ENCODE measurements around the gene TIE1.

Gene TIE1

GRCh38 chr1:43274125-43274803, 26.5 kb upstream of the TIE1 start:
- DNase-seq (ENCODE audit: low spot score), result no peak

GRCh38 chr1:43274804-43275180, 26.0 kb upstream of the TIE1 start:
- DNase-seq (ENCODE audit: low spot score), result no peak

GRCh38 chr1:43275826-43276620, 24.8 kb upstream of the TIE1 start:
- DNase-seq (ENCODE audit: low spot score), result no peak

- DNase-seq (ENCODE audit: low spot score), result no peak
These were observed 24.1 kb upstream of the TIE1 start for GRCh38 chr1:43276673-43277072.

GRCh38 chr1:43277116-43277876, 23.5 kb upstream of the TIE1 start:
- no peak for DNase-seq (ENCODE audit: low spot score)

GRCh38 chr1:43279161-43279560, 21.6 kb upstream of the TIE1 start:
- no peak for DNase-seq (ENCODE audit: low spot score)

- no peak for DNase-seq (ENCODE audit: low spot score)
These were observed 21.1 kb upstream of the TIE1 start for GRCh38 chr1:43279666-43280065.

- DNase-seq (ENCODE audit: low spot score), result no peak
These were observed 20.1 kb upstream of the TIE1 start for GRCh38 chr1:43280692-43281091.

GRCh38 chr1:43282220-43283195, 18.3 kb upstream of the TIE1 start:
- no peak for DNase-seq (ENCODE audit: low spot score)

GRCh38 chr1:43284065-43284464, 16.7 kb upstream of the TIE1 start:
- DNase-seq (ENCODE audit: low spot score), result no peak

GRCh38 chr1:43284546-43285110, 16.2 kb upstream of the TIE1 start:
- no peak for DNase-seq (ENCODE audit: low spot score)

- DNase-seq (ENCODE audit: low spot score), result no peak
These were observed 15.4 kb upstream of the TIE1 start, which contains the start of gene C1orf210 for GRCh38 chr1:43285269-43285990. TSS of gene C1orf210 (minus strand) at chr1:43285581. CDS start at chr1:43283270, 2,311 bp downstream.

- no peak for DNase-seq (ENCODE audit: low spot score)
These were observed 14.7 kb upstream of the TIE1 start for GRCh38 chr1:43286115-43286514.

- DNase-seq (ENCODE audit: low spot score), result no peak
These were observed 14.2 kb upstream of the TIE1 start for GRCh38 chr1:43286533-43286932.

GRCh38 chr1:43288058-43288784, 12.6 kb upstream of the TIE1 start:
- DNase-seq (ENCODE audit: low spot score), result no peak

GRCh38 chr1:43288785-43289706, 11.7 kb upstream of the TIE1 start:
- no peak for DNase-seq (ENCODE audit: low spot score)

- DNase-seq (ENCODE audit: low spot score), result no peak
These were observed 8.6 kb upstream of the TIE1 start for GRCh38 chr1:43292216-43292615.

- no peak for DNase-seq (ENCODE audit: low spot score)
These were observed 8.1 kb upstream of the TIE1 start for GRCh38 chr1:43292679-43293078.

GRCh38 chr1:43293176-43293575, 7.6 kb upstream of the TIE1 start:
- DNase-seq (ENCODE audit: low spot score), result no peak

All from GM03348 (cell line).